Progenitor cell of endocrine pancreas (in vitro differentiated cells): Measurements from ENCODE around the gene PNCK. TPM values are rescaled to one million over a fixed set of nuclear protein-coding genes. Genes with fewer than 3 reads are reported as not detected.

Experiments
- DNase-seq: peaks from one replicate; pipeline ENCODE4 v3.0.0; 2021; ENCODE audit warnings: low spot score; ENCODE audit not compliant: unreplicated experiment
- H3K27ac Mint-ChIP-seq: 2 replicates; pipeline ENCODE4 v1.8.0; 2021; ENCODE audit warnings: mild to moderate bottlenecking, moderate library complexity, mixed read lengths
- H3K27me3 Mint-ChIP-seq: 2 replicates; pipeline ENCODE4 v1.8.0; 2021; ENCODE audit warnings: mixed read lengths
- H3K36me3 Mint-ChIP-seq: 2 replicates; pipeline ENCODE4 v1.8.0; 2022; ENCODE audit warnings: mixed read lengths; ENCODE audit not compliant: insufficient read depth
- H3K4me1 Mint-ChIP-seq: 2 replicates; pipeline ENCODE4 v1.8.0; 2021; ENCODE audit warnings: low read depth, mixed read lengths
- H3K4me3 Mint-ChIP-seq: 2 replicates; pipeline ENCODE4 v1.8.0; 2021; ENCODE audit warnings: low read depth, mild to moderate bottlenecking, moderate library complexity, mixed read lengths
- H3K9me3 Mint-ChIP-seq: 2 replicates; pipeline ENCODE4 v1.8.0; 2021; ENCODE audit warnings: low read depth, mixed read lengths
- long read RNA-seq: library from polyadenylated mRNA; unstranded; transcript quantifications from one replicate; pipeline ENCODE4 v2.0.0, GENCODE V29; 2020
- total RNA-seq: library from RNA; stranded (reverse); gene quantifications from 2 replicates; pipeline ENCODE4 v1.2.1, GENCODE V29; 2021
- TF ChIP-seq, protein P1 (sequence below): fragments of 200-600 bp; sonication (generic); IDR thresholded peaks from one replicate; pipeline ENCODE4 v1.5.0; 2021; ENCODE audit warnings: antibody characterized with exemption, mild to moderate bottlenecking; ENCODE audit not compliant: unreplicated experiment

The PNCK gene
- 5.4 and 6.1 TPM in 2 replicates for total RNA-seq
- long read RNA-seq, result 0 reads

DNA sequence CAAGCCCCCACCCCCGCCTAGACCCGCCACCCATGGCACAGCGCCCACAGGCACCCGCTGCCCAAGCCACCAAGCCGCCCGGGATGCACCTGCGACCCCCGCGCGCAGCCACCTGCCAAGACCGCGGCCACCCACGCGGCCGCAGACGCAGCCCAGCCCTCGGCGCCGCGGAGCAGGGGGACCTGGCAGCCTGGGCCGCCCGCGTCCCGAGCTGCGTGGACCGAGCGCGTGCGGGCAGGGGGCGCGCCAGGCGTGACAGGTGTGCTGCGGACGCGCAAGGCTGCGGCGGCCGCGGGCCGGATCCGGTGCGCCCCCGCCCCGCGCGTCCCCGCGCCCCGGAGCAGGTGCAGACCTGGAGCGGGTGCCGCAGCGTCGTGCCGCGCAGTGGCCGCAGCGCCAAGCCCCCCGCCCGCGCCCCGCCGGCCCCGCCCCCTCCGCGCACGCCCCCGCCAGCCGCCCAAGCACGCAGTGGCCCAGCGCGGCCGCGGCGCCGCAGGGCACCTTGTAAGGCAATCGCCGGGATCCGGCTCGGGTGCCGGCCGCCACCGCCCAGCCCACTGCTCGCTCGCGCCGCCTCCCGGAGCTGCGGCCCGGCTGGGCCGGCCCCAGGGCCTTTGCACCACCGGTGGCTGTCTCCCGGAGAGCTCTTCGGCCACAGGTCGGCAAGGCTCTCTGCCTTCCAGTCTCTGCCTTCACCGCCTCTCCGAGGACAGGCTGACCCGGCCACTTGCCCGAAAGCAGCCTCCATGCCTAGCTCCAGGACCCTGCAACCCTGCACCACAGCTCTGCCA, at the start of gene PNCK:
Gene PNCK (minus strand): TSS at position 386 of the 791 bp plus-strand sequence. CDS start 737 bp downstream, outside the sequence.
- peaks cover 1% of the 10 kb centered on the region for H3K36me3 Mint-ChIP-seq
- H3K9me3 Mint-ChIP-seq, result peaks cover 6% of the 10 kb centered on the region
- TF ChIP-seq, protein P1, sequence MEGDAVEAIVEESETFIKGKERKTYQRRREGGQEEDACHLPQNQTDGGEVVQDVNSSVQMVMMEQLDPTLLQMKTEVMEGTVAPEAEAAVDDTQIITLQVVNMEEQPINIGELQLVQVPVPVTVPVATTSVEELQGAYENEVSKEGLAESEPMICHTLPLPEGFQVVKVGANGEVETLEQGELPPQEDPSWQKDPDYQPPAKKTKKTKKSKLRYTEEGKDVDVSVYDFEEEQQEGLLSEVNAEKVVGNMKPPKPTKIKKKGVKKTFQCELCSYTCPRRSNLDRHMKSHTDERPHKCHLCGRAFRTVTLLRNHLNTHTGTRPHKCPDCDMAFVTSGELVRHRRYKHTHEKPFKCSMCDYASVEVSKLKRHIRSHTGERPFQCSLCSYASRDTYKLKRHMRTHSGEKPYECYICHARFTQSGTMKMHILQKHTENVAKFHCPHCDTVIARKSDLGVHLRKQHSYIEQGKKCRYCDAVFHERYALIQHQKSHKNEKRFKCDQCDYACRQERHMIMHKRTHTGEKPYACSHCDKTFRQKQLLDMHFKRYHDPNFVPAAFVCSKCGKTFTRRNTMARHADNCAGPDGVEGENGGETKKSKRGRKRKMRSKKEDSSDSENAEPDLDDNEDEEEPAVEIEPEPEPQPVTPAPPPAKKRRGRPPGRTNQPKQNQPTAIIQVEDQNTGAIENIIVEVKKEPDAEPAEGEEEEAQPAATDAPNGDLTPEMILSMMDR, result no peak
- peaks cover 4% of the 10 kb centered on the region for H3K4me1 Mint-ChIP-seq
- no peak for DNase-seq
- peak within 1 kb of the TSS; percentile 31 for H3K27ac Mint-ChIP-seq
- peaks cover 19% of the 10 kb centered on the region for H3K27me3 Mint-ChIP-seq
- H3K4me3 Mint-ChIP-seq, result peak within 1 kb of the TSS; percentile 39

DNA sequence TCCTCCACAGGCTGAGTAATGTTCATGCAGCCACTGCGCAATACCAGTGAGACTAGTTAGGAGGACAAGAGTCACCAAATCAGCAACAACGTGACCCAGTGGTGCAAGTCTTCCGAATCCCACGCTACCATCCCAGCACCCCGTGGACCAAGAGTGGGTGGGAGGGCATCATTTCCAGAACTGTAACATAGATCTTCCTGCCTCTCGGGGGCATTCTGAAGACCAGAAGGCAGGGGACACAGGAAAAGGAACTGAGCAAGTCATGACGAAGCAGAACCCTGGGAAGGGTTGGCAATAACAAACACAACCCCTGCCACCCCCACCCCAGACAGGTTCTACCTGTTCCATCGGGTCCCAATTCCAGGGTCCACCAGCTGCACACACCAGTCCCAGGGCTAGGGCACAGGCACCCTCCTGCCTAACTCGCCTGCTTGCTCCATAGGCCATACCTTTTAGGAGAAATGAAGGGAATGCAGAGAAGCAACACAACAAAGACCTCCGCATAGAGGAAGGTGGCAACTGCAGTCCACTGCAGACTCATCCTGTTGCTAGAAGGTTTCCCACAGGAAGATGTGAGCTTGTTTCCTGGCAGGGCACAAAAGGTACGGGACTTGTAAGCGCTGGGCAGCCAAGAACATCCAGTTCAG, 49.2 kb upstream of the PNCK start:
- Mint-ChIP-seq H3K9me3 (no peaks in the 10 kb centered on the region), H3K4me1 (peaks cover 16% of the 10 kb centered on the region), H3K4me3 (peak overlapping the region; percentile 80), H3K27ac (peak overlapping the region; percentile 96), H3K27me3 (no peaks in the 10 kb centered on the region), H3K36me3 (peaks cover 9% of the 10 kb centered on the region)
- DNase-seq, result no peak
- TF ChIP-seq, protein P1, result no peak

DNA sequence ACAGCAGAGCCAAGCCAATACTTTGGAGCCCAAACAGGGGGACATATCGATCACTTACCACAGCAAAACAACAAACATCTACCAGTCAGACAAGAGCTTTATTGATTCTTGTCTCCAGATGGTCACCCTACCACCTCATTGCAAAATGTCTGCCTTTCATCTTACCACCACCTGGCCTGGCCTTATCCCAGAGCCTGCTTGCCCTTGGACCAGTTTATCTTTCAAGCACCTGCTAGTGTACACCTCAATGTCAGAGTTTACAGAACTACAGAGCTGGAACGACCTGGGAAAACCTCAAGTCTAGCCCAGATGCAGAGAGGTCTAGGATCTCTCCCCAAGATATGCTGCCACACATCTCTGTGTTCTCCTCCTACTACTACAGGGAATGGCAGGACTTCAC, 46.1 kb upstream of the PNCK start:
- Mint-ChIP-seq H3K36me3 (peaks cover 9% of the 10 kb centered on the region), H3K27ac (no peak overlapping the region), H3K9me3 (no peaks in the 10 kb centered on the region), H3K27me3 (no peaks in the 10 kb centered on the region), H3K4me3 (no peak overlapping the region), H3K4me1 (peaks cover 6% of the 10 kb centered on the region)
- TF ChIP-seq, protein P1, result no peak
- no peak for DNase-seq

DNA sequence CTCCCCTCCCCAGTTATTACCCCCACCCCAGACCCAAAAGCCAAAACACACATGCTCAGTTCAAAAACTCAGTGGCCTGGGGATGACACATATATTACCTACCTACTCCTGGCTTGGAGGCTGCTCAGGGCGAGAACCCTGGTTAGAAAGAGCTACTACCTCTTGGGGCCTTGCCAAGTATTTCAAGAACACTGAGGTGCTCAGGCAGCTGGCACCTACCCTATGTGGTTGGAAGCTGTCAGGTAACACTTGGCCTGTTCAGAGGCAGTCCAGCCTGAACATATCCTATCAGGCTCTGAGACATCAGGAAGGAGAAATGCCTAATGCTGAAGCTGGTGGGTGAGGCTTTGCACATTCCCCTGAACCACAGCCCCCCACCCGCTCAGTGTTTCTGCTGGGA, 45.6 kb upstream of the PNCK start:
- H3K27me3 Mint-ChIP-seq, result no peaks in the 10 kb centered on the region
- H3K36me3 Mint-ChIP-seq, result peaks cover 10% of the 10 kb centered on the region
- DNase-seq, result no peak
- peaks cover 2% of the 10 kb centered on the region for H3K9me3 Mint-ChIP-seq
- TF ChIP-seq, protein P1, result no peak
- peaks cover 6% of the 10 kb centered on the region for H3K4me1 Mint-ChIP-seq
- H3K27ac Mint-ChIP-seq, result no peak overlapping the region
- H3K4me3 Mint-ChIP-seq, result no peak overlapping the region

DNA sequence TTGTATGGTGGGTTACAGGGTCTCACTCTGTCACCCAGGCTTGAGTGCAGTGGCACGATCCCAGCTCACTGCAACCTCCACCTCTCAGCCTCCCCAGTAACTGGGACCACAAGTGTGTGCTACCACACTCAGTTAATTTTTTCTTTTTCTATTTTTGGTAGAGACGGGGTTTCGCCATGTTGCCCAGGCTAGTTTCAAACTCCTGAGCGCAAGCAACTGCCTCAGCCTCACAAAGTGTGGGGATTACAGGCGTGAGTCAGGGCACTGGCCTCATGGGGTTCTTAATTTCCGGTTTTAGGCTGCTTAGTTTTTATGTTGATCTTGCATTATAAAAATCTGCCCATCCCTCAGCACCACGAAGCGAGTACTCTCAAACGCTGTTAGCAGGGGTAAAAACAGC, 43.8 kb upstream of the PNCK start:
- Mint-ChIP-seq H3K4me3 (no peak overlapping the region), H3K27ac (no peak overlapping the region), H3K27me3 (no peaks in the 10 kb centered on the region), H3K4me1 (peaks cover 2% of the 10 kb centered on the region), H3K36me3 (peaks cover 14% of the 10 kb centered on the region), H3K9me3 (peaks cover 8% of the 10 kb centered on the region)
- TF ChIP-seq, protein P1, result no peak
- no peak for DNase-seq
